H9 (cell line): Measurements from ENCODE around the gene GLRX. TPM values are rescaled to one million over a fixed set of nuclear protein-coding genes. Genes with fewer than 3 reads are reported as not detected.

Experiments used
- DNase-seq: peaks from one replicate; pipeline ENCODE4 v3.0.0-alpha.2; 2017
- H2AFZ ChIP-seq: one replicate; pipeline ENCODE4 v1.6.1; 2013; ENCODE audit warnings: mild to moderate bottlenecking, low read length, control low read depth, moderate library complexity
- H2AK5ac ChIP-seq: 2 replicates; pipeline ENCODE4 v1.6.1; 2013; ENCODE audit warnings: low read length, control low read depth, mixed read lengths; ENCODE audit not compliant: insufficient read length
- H2BK120ac ChIP-seq: one replicate; pipeline ENCODE4 v1.6.1; 2013; ENCODE audit warnings: low read depth, mild to moderate bottlenecking, low read length, control low read depth, inconsistent platforms; ENCODE audit not compliant: poor library complexity, severe bottlenecking
- H2BK12ac ChIP-seq: 2 replicates; pipeline ENCODE4 v1.6.1; 2013; ENCODE audit warnings: low read length, control low read depth, mixed read lengths, low read depth; ENCODE audit not compliant: insufficient read length
- H2BK15ac ChIP-seq: 2 replicates; pipeline ENCODE4 v1.6.1; 2013; ENCODE audit warnings: low read depth, low read length, control low read depth
- H2BK20ac ChIP-seq: one replicate; pipeline ENCODE4 v1.6.1; 2013; ENCODE audit warnings: low read depth, mild to moderate bottlenecking, low read length, control low read depth, inconsistent platforms; ENCODE audit not compliant: poor library complexity, severe bottlenecking
- H2BK5ac ChIP-seq: 2 replicates; pipeline ENCODE4 v1.6.1; 2013; ENCODE audit warnings: low read length, control low read depth, mixed read lengths; ENCODE audit not compliant: insufficient read length
- H3K14ac ChIP-seq: 2 replicates; pipeline ENCODE4 v1.6.1; 2013; ENCODE audit warnings: low read length, control low read depth; ENCODE audit not compliant: insufficient read depth
- H3K18ac ChIP-seq: 2 replicates; pipeline ENCODE4 v1.6.1; 2013; ENCODE audit warnings: low read depth, mild to moderate bottlenecking, mixed read lengths, low read length, control low read depth; ENCODE audit not compliant: insufficient read length
- H3K23ac ChIP-seq: 2 replicates; pipeline ENCODE4 v1.6.1; 2013; ENCODE audit warnings: low read length, control low read depth, mixed read lengths, low read depth; ENCODE audit not compliant: insufficient read length
- H3K23me2 ChIP-seq: 2 replicates; pipeline ENCODE4 v1.6.1; 2013; ENCODE audit warnings: low read depth, mild to moderate bottlenecking, mixed read lengths, low read length, control low read depth; ENCODE audit not compliant: insufficient read length, poor library complexity, severe bottlenecking
- H3K27ac ChIP-seq: 2 replicates; pipeline ENCODE4 v1.5.1; 2013; ENCODE audit warnings: low read length, control low read depth, mixed read lengths, low read depth; ENCODE audit not compliant: insufficient read length
- H3K27me3 ChIP-seq: 2 replicates; pipeline ENCODE4 v1.6.1; 2013; ENCODE audit warnings: low read length, control low read depth, inconsistent platforms; ENCODE audit not compliant: insufficient read depth
- H3K4ac ChIP-seq: 2 replicates; pipeline ENCODE4 v1.6.1; 2013; ENCODE audit warnings: low read depth, mild to moderate bottlenecking, control low read depth, inconsistent platforms, low read length, moderate library complexity
- H3K4me1 ChIP-seq: 2 replicates; pipeline ENCODE4 v1.6.1; 2013; ENCODE audit warnings: low read length, control low read depth, inconsistent platforms; ENCODE audit not compliant: insufficient read depth
- H3K4me2 ChIP-seq: 2 replicates; pipeline ENCODE4 v1.6.1; 2013; ENCODE audit warnings: low read length, control low read depth, mixed read lengths; ENCODE audit not compliant: insufficient read length, insufficient read depth
- H3K56ac ChIP-seq: 2 replicates; pipeline ENCODE4 v1.6.1; 2013; ENCODE audit warnings: low read depth, mild to moderate bottlenecking, mixed read lengths, low read length, control low read depth; ENCODE audit not compliant: insufficient read length
- H3K79me1 ChIP-seq: 2 replicates; pipeline ENCODE4 v1.6.1; 2013; ENCODE audit warnings: low read depth, mild to moderate bottlenecking, moderate library complexity, low read length, control low read depth, inconsistent platforms; ENCODE audit not compliant: insufficient read depth, poor library complexity, severe bottlenecking
- H3K79me2 ChIP-seq: 2 replicates; pipeline ENCODE4 v1.6.1; 2013; ENCODE audit warnings: low read length, control low read depth, inconsistent platforms; ENCODE audit not compliant: insufficient read depth
- H3K9ac ChIP-seq: 2 replicates; pipeline ENCODE4 v1.6.1; 2013; ENCODE audit warnings: low read length, control low read depth, mixed read lengths; ENCODE audit not compliant: insufficient read length; ENCODE audit errors: extremely low read depth
- H3K9me3 ChIP-seq: one replicate; pipeline ENCODE4 v1.6.1; 2013; ENCODE audit warnings: low read depth, low read length, inconsistent platforms; ENCODE audit not compliant: control insufficient read depth
- H3T11ph ChIP-seq: one replicate; pipeline ENCODE4 v1.6.1; 2013; ENCODE audit warnings: mild to moderate bottlenecking, low read length, control low read depth, inconsistent platforms
- H4K20me1 ChIP-seq: one replicate; pipeline ENCODE4 v1.6.1; 2013; ENCODE audit not compliant: control insufficient read depth, insufficient read length, insufficient read depth
- H4K5ac ChIP-seq: 2 replicates; pipeline ENCODE4 v1.6.1; 2013; ENCODE audit warnings: low read depth, mild to moderate bottlenecking, mixed read lengths, low read length, control low read depth; ENCODE audit not compliant: insufficient read length
- H4K8ac ChIP-seq: replicated peaks from 2 replicates; pipeline ENCODE4 v1.6.1; 2013; ENCODE audit warnings: low read length, control low read depth, mixed read lengths, low read depth; ENCODE audit not compliant: insufficient read length
- H4K91ac ChIP-seq: 2 replicates; pipeline ENCODE4 v1.6.1; 2013; ENCODE audit warnings: low read depth, mild to moderate bottlenecking, moderate library complexity, mixed read lengths, low read length, control low read depth; ENCODE audit not compliant: insufficient read length
- H3K27ac Mint-ChIP-seq, 3 experiments: 2 replicates in 2 of 3; 3 replicates in 1 of 3; pipeline ENCODE4 v1.8.0; 2020 to 2021; ENCODE audit warnings: mixed read lengths in 3 of 3, mild to moderate bottlenecking in 1 of 3, moderate library complexity in 1 of 3
- H3K27me3 Mint-ChIP-seq: 2 replicates; pipeline ENCODE4 v1.8.0; 2021; ENCODE audit warnings: low read depth, mild to moderate bottlenecking, moderate library complexity, mixed read lengths
- H3K36me3 Mint-ChIP-seq, 3 experiments: 2 replicates in 2 of 3; 3 replicates in 1 of 3; pipeline ENCODE4 v1.8.0; 2020 to 2021; ENCODE audit warnings: low read depth in 3 of 3, mixed read lengths in 3 of 3; ENCODE audit not compliant: insufficient read depth in 1 of 3
- H3K4me1 Mint-ChIP-seq, 2 experiments: 2 replicates each; pipeline ENCODE4 v1.8.0; 2020; ENCODE audit warnings: mixed read lengths in 2 of 2
- H3K4me3 Mint-ChIP-seq, 2 experiments: 2 replicates in 1 of 2; 3 replicates in 1 of 2; pipeline ENCODE4 v1.8.0; 2020 to 2021; ENCODE audit warnings: mild to moderate bottlenecking in 2 of 2, mixed read lengths in 2 of 2, moderate library complexity in 1 of 2
- H3K9me3 Mint-ChIP-seq, 2 experiments: 2 replicates in 1 of 2; 3 replicates in 1 of 2; pipeline ENCODE4 v1.8.0; 2020; ENCODE audit warnings: mild to moderate bottlenecking in 2 of 2, mixed read lengths in 2 of 2, moderate library complexity in 1 of 2
- WGBS: extraction: QIAGEN DNeasy Blood & Tissue Kit; methylation state at CpG from one replicate; pipeline ENCODE4 v1.1.7; 2013; ENCODE audit warnings: missing lambda C conversion rate, low lambda C conversion rate, mixed read lengths; ENCODE audit not compliant: insufficient read length; ENCODE audit errors: extremely low coverage; 5-methylcytosine and 5-hydroxymethylcytosine counted together
- total RNA-seq: library from RNA; stranded (reverse); gene quantifications from 2 replicates; pipeline ENCODE4 v1.2.1, GENCODE V29; 2021
- TF ChIP-seq, protein P1 (sequence below): fragments of 200-600 bp; sonication (generic); conservative IDR thresholded peaks from 3 replicates; pipeline ENCODE4 v1.8.0; 2021; ENCODE audit warnings: antibody characterized with exemption, mild to moderate bottlenecking

The GLRX gene
- total RNA-seq, 1 experiment from 2014 or later = 13.8 TPM

DNA sequence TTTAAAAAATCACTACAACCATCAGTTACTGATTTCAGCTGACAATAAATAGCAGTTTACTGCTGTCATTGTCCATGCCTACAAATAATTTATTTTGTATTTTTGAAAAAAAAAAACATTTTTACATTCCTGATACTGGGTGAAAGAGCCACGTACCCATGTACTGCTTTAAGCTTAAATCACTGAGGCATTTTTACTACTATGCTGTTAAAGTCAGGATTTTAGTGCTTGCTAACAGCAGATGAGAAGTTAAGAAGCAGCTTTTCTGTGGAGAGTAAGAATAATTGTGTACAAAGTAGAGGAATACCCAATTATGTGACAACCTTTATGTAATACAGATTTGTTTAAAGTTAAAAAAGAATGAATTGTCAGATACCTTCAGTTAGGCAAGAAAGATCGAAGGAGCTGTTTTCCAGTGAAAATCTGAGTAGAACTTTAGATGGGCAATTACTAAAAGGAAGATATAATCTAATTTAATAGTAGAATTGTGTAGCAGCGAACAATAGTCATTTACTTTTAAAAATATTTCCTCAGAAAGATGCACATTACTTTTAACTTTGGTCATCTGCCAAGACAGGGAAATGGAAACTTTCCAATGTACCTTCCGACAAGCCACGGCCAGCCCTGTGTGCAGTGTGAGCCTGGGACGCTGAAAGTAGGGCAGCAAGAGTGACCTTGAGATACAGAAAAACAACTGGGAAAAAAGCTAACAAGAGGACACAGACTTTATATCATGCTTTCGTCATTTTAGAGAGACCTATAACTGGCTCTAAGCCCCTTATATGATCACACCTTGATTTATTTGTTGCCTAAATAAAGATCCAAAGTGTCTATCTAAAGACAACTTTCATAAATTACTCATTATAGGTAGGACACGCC, 51.5 kb downstream of the GLRX start:
- Histone ChIP-seq H3K27me3 (no peaks in the 10 kb centered on the region), H4K20me1 (no peaks in the 10 kb centered on the region), H3K14ac (no peak overlapping the region), H2BK5ac (no peak overlapping the region), H2BK15ac (no peak overlapping the region), H3K56ac (no peak overlapping the region), H3K23ac (no peak overlapping the region), H3K9ac (no peak overlapping the region), H4K5ac (no peak overlapping the region), H2BK120ac (no peak overlapping the region), H3K4me1 (no peaks in the 10 kb centered on the region), H4K8ac (no peak overlapping the region), H4K91ac (no peak overlapping the region), H3K4ac (no peak overlapping the region), H3K27ac (no peak overlapping the region), H3T11ph (no peak overlapping the region), H3K23me2 (no peaks in the 10 kb centered on the region), H3K4me2 (no peak overlapping the region), H3K18ac (no peak overlapping the region), H3K79me1 (no peaks in the 10 kb centered on the region), H3K9me3 (no peaks in the 10 kb centered on the region), H2AK5ac (no peak overlapping the region), H2BK12ac (no peak overlapping the region), H2AFZ (no peak overlapping the region), H3K79me2 (no peaks in the 10 kb centered on the region), H2BK20ac (no peak overlapping the region)
- H3K4me1 Mint-ChIP-seq = no peaks in the 10 kb centered on the region
- no peaks in the 10 kb centered on the region for H3K36me3 Mint-ChIP-seq
- WGBS = no CpG with 5 or more reads among the region's 8 CpGs
- no peak overlapping the region for H3K4me3 Mint-ChIP-seq
- no peaks in the 10 kb centered on the region for H3K9me3 Mint-ChIP-seq
- H3K27me3 Mint-ChIP-seq = no peaks in the 10 kb centered on the region
- TF ChIP-seq, protein P1, sequence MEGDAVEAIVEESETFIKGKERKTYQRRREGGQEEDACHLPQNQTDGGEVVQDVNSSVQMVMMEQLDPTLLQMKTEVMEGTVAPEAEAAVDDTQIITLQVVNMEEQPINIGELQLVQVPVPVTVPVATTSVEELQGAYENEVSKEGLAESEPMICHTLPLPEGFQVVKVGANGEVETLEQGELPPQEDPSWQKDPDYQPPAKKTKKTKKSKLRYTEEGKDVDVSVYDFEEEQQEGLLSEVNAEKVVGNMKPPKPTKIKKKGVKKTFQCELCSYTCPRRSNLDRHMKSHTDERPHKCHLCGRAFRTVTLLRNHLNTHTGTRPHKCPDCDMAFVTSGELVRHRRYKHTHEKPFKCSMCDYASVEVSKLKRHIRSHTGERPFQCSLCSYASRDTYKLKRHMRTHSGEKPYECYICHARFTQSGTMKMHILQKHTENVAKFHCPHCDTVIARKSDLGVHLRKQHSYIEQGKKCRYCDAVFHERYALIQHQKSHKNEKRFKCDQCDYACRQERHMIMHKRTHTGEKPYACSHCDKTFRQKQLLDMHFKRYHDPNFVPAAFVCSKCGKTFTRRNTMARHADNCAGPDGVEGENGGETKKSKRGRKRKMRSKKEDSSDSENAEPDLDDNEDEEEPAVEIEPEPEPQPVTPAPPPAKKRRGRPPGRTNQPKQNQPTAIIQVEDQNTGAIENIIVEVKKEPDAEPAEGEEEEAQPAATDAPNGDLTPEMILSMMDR = no peak
- H3K27ac Mint-ChIP-seq = no peak overlapping the region
- DNase-seq = no peak
